Skeletal muscle tissue (tissue), 4 donors: ENCODE measurements around the gene ZBTB49. TPM values are rescaled to one million over a fixed set of nuclear protein-coding genes. Genes with fewer than 3 reads are reported as not detected.
"Not testable (repeated sequence)": the region's sequence is repeated elsewhere in the genome, so short reads cannot be mapped to it uniquely, and the experiment has no call there.

Experiments
- H3K27ac ChIP-seq: one replicate; pipeline ENCODE4 v1.7.0; 2013; ENCODE audit warnings: mild to moderate bottlenecking, low read depth, low read length, inconsistent platforms
- H3K27me3 ChIP-seq, 3 donors: one replicate each; pipeline ENCODE4 v1.7.0; 2013; ENCODE audit warnings: low read length in 3 of 3; ENCODE audit not compliant: control insufficient read depth in 3 of 3, insufficient read depth in 3 of 3
- H3K36me3 ChIP-seq, 3 donors: one replicate each; pipeline ENCODE4 v1.7.0; 2013; ENCODE audit warnings: low read length in 3 of 3; ENCODE audit not compliant: control insufficient read depth in 3 of 3, insufficient read depth in 3 of 3
- H3K4me1 ChIP-seq, 3 donors: one replicate each; pipeline ENCODE4 v1.7.0; 2013; ENCODE audit warnings: low read length in 3 of 3, mild to moderate bottlenecking in 3 of 3; ENCODE audit not compliant: control insufficient read depth in 3 of 3, insufficient read depth in 3 of 3
- H3K4me3 ChIP-seq, 3 donors: one replicate each; pipeline ENCODE4 v1.7.0; 2013; ENCODE audit warnings: low read length in 3 of 3
- H3K9ac ChIP-seq, 3 donors: one replicate each; pipeline ENCODE4 v1.7.0; 2013; ENCODE audit warnings: low read length in 3 of 3, mild to moderate bottlenecking in 3 of 3, moderate library complexity in 2 of 3, low read depth in 1 of 3
- H3K9me3 ChIP-seq, 3 donors: one replicate each; pipeline ENCODE4 v1.7.0; 2013; ENCODE audit warnings: low read length in 3 of 3; ENCODE audit not compliant: control insufficient read depth in 3 of 3
- total RNA-seq: library from RNA; depleted of rRNA; stranded (reverse); fragments of >200 nt; gene quantifications from one replicate; pipeline ENCODE4 v1.2.3, GENCODE V29; 2014
- donor health status: Osteomylitis.

Gene ZBTB49, protein sequence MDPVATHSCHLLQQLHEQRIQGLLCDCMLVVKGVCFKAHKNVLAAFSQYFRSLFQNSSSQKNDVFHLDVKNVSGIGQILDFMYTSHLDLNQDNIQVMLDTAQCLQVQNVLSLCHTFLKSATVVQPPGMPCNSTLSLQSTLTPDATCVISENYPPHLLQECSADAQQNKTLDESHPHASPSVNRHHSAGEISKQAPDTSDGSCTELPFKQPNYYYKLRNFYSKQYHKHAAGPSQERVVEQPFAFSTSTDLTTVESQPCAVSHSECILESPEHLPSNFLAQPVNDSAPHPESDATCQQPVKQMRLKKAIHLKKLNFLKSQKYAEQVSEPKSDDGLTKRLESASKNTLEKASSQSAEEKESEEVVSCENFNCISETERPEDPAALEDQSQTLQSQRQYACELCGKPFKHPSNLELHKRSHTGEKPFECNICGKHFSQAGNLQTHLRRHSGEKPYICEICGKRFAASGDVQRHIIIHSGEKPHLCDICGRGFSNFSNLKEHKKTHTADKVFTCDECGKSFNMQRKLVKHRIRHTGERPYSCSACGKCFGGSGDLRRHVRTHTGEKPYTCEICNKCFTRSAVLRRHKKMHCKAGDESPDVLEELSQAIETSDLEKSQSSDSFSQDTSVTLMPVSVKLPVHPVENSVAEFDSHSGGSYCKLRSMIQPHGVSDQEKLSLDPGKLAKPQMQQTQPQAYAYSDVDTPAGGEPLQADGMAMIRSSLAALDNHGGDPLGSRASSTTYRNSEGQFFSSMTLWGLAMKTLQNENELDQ
- 4.2 TPM for total RNA-seq

- Histone ChIP-seq H3K9me3 (no peaks in the 10 kb centered on the region), H3K9ac (peak within 1 kb of the TSS; percentile 85 to 91 (median 90)), H3K4me3 (peak within 1 kb of the TSS; percentile 91 to 95 (median 93)), H3K27me3 (no peaks in the 10 kb centered on the region), H3K4me1 (peaks cover 34 to 57% (median 57%) of the 10 kb centered on the region in 3 donors), H3K36me3 (peaks cover 4 to 11% (median 7%) of the 10 kb centered on the region in 3 donors), H3K27ac (peak within 1 kb of the TSS; percentile 81)
Measured at GRCh38 chr4:4289941-4290850, at the start of gene ZBTB49, which contains the start of gene LYAR. Gene ZBTB49, plus strand, starts transcription at chr4:4290251. Its CDS starts 9,695 bp downstream, at chr4:4299946. Gene LYAR, minus strand, starts transcription at chr4:4290154. Its CDS starts 6,412 bp downstream, at chr4:4283742.

DNA sequence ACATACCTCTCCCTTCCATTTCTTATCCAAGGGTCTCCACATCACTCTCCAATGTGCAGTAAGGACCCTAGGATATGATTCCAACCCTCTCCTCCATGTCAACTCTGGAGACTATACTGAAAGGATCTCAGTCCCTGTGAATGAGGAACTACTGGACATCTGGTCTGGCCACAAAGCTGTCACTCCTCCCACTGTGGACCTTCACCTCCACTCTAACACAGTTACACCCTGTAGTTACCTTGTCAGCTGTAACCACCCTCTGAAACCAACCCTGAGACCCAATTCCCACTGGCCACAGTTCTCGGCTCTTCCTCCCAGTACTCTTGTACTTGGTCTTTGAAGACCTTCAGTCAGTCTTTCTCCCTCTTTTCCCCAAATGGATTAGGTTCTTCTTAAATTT, 44.9 kb upstream of the ZBTB49 start:
- Histone ChIP-seq H3K4me1 (peaks cover 12 to 22% (median 14%) of the 10 kb centered on the region in 3 donors), H3K4me3 (no peak overlapping the region), H3K36me3 (peaks cover 16 to 43% (median 31%) of the 10 kb centered on the region in 3 donors)

DNA sequence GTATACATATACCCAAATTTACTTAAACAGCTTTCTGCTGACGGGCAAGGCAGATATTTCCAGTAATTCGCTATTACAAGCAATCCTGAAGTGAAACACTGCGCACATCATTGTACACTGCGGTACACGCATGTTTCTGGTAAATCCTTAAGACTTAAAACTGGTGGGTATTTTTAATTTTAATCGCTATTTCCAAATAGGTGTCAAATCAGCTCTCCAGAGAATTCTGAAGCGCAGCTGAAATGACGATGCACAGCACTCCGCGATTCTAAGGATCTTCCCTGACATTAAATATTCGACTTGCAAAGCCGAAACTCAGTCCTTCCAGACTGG, 42.4 kb upstream of the ZBTB49 start:
- Histone ChIP-seq H3K36me3 (peaks cover 12 to 28% (median 21%) of the 10 kb centered on the region in 3 donors), H3K27me3 (peaks cover 0 to 5% (median 0%) of the 10 kb centered on the region in 3 donors), H3K4me1 (peaks cover 12 to 22% (median 14%) of the 10 kb centered on the region in 3 donors), H3K27ac (peak overlapping the region; percentile 90), H3K9me3 (no peaks in the 10 kb centered on the region), H3K9ac (peak overlapping the region; percentile 96 to 97 (median 97)), H3K4me3 (peak overlapping the region; percentile 83 to 92 (median 86))

More for the DNA sequence above, 44.9 kb upstream of the ZBTB49 start:
- Histone ChIP-seq H3K9ac (no peak overlapping the region), H3K9me3 (no peaks in the 10 kb centered on the region), H3K27ac (no peak overlapping the region), H3K27me3 (no peaks in the 10 kb centered on the region)

DNA sequence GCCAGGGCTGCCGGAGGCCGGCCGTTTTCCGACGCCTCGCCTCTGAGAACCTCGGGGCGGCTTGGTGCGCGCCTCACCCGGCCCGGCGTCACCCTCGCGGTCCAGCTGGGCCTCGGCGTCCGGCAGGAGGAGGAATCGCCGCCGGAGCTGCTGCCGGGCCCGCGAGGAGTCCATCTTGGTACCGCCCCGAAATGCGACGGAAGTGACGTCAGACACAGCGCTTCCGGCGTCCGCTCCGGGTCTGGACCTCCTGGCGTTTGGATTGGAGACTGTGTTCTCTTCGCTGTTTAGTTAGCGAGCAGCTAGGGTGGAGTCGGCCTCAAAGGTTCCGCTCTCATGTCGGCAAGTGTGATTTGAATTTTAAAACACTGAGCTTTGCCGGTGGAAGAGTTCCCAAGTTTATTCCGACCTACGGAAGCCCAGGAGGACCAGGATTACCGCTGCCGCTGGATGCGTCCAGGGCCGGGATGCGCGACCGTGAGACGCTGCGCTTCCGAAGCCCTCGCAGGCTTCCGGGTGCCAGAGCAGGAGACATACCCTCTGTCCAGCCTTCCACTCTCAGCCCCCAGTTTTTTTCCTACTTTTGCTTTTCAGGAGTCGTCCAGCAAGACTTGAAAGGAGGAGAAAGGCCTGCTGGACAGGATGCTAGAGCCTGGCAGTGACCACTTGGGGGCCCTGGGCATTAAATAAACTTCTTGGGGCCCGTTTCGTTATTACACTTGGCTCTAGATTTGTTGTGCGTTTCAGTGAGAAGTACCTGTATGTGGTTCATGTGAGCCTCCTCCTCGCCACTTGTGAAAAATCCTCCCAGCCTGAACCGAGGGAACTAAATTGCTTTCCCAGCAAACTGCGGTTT, 41.8 kb upstream of the ZBTB49 start, which contains the start of gene TMEM128:
Gene TMEM128, minus strand, starts transcription at position 195 of the 856 bp plus-strand sequence. Its CDS starts 21 bp downstream, at position 174.
- peaks cover 12 to 22% (median 14%) of the 10 kb centered on the region in 3 donors for H3K4me1 ChIP-seq
- no peaks in the 10 kb centered on the region for H3K9me3 ChIP-seq
- H3K36me3 ChIP-seq = peaks cover 11 to 27% (median 21%) of the 10 kb centered on the region in 3 donors
- peaks cover 0 to 5% (median 0%) of the 10 kb centered on the region in 3 donors for H3K27me3 ChIP-seq
- peak within 1 kb of the TSS; percentile 83 to 92 (median 86) for H3K4me3 ChIP-seq
- peak within 1 kb of the TSS; percentile 96 to 97 (median 97) for H3K9ac ChIP-seq
- peak within 1 kb of the TSS; percentile 90 for H3K27ac ChIP-seq

DNA sequence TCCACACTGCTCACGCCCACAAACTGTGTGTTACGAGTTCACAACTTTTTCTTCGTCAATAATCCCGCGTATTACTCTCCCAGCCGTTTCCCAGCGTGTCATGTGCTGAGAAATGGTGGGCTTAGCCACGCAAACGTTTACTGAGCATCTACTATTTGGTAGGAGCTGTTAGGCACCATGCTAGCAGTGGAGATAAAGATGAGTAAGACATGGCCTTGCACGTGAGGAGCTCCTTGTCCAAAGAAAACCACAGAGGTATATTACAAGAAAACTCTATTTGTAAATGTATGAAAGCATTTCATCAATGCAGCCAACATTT, 41.2 kb upstream of the ZBTB49 start:
- peaks cover 0 to 5% (median 0%) of the 10 kb centered on the region in 3 donors for H3K27me3 ChIP-seq
- H3K27ac ChIP-seq = peak overlapping the region; percentile 90
- peaks cover 12 to 22% (median 14%) of the 10 kb centered on the region in 3 donors for H3K4me1 ChIP-seq
- no peaks in the 10 kb centered on the region for H3K9me3 ChIP-seq
- peaks cover 10 to 21% (median 16%) of the 10 kb centered on the region in 3 donors for H3K36me3 ChIP-seq
- H3K4me3 ChIP-seq = peak overlapping the region; percentile 83 to 92 (median 86)
- H3K9ac ChIP-seq = peak overlapping the region; percentile 96 to 97 (median 97)

DNA sequence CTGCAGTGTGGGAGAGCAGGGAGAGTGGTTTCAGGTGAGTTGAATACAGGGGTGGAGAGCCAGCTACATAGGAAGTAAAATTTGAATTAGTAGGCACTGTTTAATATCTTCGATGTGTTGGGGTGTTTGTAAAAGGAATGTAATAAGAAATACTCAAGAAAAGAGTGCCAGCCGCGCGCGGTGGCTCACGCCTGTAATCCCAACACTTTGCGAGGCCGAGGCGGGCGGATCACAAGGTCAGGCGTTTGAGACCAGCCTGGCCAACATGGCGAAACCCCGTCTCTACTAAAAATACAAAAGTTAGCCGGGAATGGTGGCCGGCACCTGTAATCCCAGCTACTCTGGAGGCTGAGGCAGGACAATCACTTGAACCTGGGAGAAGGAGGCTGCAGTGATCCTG, 40.7 kb upstream of the ZBTB49 start:
- H3K27me3 ChIP-seq, H3K9me3 ChIP-seq, H3K27ac ChIP-seq: not testable (repeated sequence)
- Histone ChIP-seq H3K9ac (peak overlapping the region in 1 of 3 donors; percentile 97), H3K4me1 (peaks cover 12 to 22% (median 14%) of the 10 kb centered on the region in 3 donors), H3K4me3 (peak overlapping the region in 2 of 3 donors; percentile 83 to 86), H3K36me3 (peaks cover 10 to 16% (median 12%) of the 10 kb centered on the region in 3 donors)

DNA sequence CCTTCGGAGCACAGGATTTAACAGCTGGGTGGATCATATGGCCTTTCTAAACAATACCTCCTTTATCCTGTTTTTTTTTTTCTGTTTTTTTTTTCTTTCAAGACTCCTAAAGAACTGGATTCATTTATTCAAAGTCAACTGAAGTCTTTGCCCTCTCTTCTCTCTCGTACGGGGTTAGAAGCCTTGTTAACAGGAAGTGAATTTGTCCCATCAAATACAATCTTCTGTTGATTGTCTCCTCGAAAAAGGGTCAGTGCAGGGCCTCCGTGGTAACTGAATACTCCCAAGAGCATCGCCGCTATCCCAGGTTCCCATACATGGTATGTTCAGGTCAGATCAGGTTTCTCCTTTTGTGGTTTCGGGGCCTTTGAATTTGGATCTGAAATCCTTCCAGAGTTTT, 40.2 kb upstream of the ZBTB49 start:
- Histone ChIP-seq H3K9ac (no peak overlapping the region), H3K4me1 (peaks cover 12 to 22% (median 14%) of the 10 kb centered on the region in 3 donors), H3K4me3 (no peak overlapping the region), H3K9me3 (no peaks in the 10 kb centered on the region), H3K27ac (no peak overlapping the region), H3K27me3 (peaks cover 0 to 9% (median 0%) of the 10 kb centered on the region in 3 donors), H3K36me3 (peaks cover 6 to 11% (median 7%) of the 10 kb centered on the region in 3 donors)

DNA sequence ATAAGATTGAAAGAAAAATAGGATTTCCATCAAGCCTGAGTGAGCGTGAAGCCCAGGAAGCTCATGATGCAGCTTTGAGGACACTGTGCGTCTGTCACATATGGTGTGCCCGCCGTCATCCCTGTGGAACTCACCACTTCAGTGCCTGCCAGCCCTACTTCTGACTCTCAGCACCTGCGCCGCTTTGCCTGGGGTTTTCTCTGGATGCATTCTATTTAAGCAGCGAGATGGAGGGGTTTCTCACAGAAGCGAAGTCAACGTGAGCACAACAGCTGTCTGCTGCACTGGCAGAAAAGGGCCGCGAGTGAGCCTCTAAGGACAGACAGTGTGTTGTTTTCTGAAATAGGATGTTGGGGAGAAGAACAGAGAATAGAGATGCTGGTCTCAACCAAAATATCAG, 35.9 kb upstream of the ZBTB49 start:
- H3K27ac ChIP-seq = no peak overlapping the region
- H3K4me1 ChIP-seq = peaks cover 0 to 2% (median under 1%) of the 10 kb centered on the region in 3 donors
- H3K36me3 ChIP-seq = no peaks in the 10 kb centered on the region
- H3K4me3 ChIP-seq = no peak overlapping the region
- H3K9me3 ChIP-seq = no peaks in the 10 kb centered on the region
- H3K9ac ChIP-seq = no peak overlapping the region
- H3K27me3 ChIP-seq = peaks cover 7 to 14% (median 11%) of the 10 kb centered on the region in 3 donors
